ENCODE results near the gene GPC5.

GRCh38 chr13:92272177-92272576 lies 873.8 kb downstream of the GPC5 start:
- TF ChIP-seq CTCF (IDR thresholded peaks at IDR 0.05): no peak
- TF ChIP-seq POLR2A (IDR thresholded peaks at IDR 0.05): no peak

All from testis (tissue), 2 donors.